GM12892 (cell line): ENCODE data around the gene LRRTM4.

Experiments
- POLR2A ChIP-seq: IDR thresholded peaks from 2 replicates; pipeline ENCODE4 v1.6.1; 2011; ENCODE audit warnings: low read depth, low read length, control low read depth
- POLR2AphosphoS5 ChIP-seq: IDR thresholded peaks from 2 replicates; pipeline ENCODE4 v1.6.1; 2011; ENCODE audit warnings: low read depth, low read length, control low read depth
- TAF1 ChIP-seq: IDR thresholded peaks from 2 replicates; pipeline ENCODE4 v1.6.1; 2011; ENCODE audit warnings: low read depth, mild to moderate bottlenecking, control low read depth, low read length, borderline replicate concordance

DNA sequence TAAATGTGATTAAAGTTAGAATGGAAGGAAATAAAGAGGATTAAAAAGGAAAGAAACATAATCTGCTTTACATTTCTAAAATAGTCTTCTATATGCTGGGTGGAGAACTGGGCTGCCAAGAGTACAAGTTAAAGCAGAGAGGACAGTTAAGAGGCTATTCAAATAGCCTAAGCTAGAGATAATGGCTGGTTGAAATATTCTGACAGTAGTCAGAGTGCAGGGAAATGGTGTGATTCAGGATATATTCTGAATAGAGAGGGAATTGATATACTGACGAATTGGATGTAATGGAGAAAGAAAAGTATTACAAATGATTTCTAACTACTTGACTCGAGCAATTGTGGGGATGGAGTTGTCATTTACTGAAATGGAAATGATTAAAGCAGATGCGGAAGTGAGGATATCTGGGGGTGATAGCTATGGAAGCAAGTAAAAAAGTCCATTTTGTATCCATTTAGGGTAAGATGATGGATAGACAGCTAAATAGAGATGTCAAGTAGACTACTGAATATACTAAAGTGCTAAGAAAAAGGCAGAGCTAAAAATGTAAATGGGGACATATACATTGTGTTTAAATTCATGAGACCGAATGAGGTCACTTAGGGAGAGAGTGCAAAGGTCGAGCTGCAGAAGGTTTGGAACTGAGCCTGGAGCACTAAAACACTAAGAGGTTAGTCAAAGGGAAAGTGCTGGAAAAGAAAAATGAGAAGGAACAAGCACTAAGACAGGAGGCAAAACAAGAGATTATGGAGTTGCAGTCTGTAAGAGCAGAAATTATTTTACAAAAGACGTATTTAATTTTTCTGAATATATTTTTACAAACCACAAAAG, 696.8 kb downstream of the LRRTM4 start:
- TF ChIP-seq POLR2A (no peak), POLR2AphosphoS5 (no peak), TAF1 (no peak)
